MCF 10A (cell line): ENCODE data around the gene CREB3L2. TPM values are rescaled to one million over a fixed set of nuclear protein-coding genes. Genes with fewer than 3 reads are reported as not detected.
"Not testable (repeated sequence)": the region's sequence is repeated elsewhere in the genome, so short reads cannot be mapped to it uniquely, and the experiment has no call there.

ENCODE experiments used
- BruUV-seq: library from RNA; stranded (reverse); fragments of 400-500 nt; replicated peaks from 2 replicates; lab custom pipeline; 2021; lab: Mats Ljungman, UMichigan
- CTCF ChIA-PET: fragments of 300-600 bp; sonication (Branson Sonifier 250); formaldehyde crosslinking; extraction: SDS; loops from one replicate; lab custom pipeline; 2021; ENCODE audit warnings: antibody characterized with exemption, inconsistent platforms; lab: Yijun Ruan, JAX
- POLR2A ChIA-PET: fragments of 300-600, 350-650 bp; sonication (Branson Sonifier 250); formaldehyde crosslinking; extraction: SDS; loops from one replicate; lab custom pipeline; 2020; ENCODE audit warnings: antibody characterized with exemption, inconsistent platforms; lab: Yijun Ruan, JAX
- DNase-seq: peaks from one replicate; pipeline ENCODE4 v3.0.0-alpha.2; 2018; ENCODE audit not compliant: unreplicated experiment
- H3K27ac Mint-ChIP-seq: one replicate; pipeline ENCODE4 v1.8.0; 2022; ENCODE audit warnings: mild to moderate bottlenecking, low read depth, mixed read lengths; ENCODE audit not compliant: unreplicated experiment
- H3K27me3 Mint-ChIP-seq: one replicate; pipeline ENCODE4 v1.8.0; 2022; ENCODE audit warnings: mixed read lengths; ENCODE audit not compliant: insufficient read depth, unreplicated experiment
- H3K36me3 Mint-ChIP-seq: one replicate; pipeline ENCODE4 v1.8.0; 2022; ENCODE audit warnings: mild to moderate bottlenecking, moderate library complexity, mixed read lengths; ENCODE audit not compliant: insufficient read depth, unreplicated experiment
- H3K4me1 Mint-ChIP-seq: one replicate; pipeline ENCODE4 v1.8.0; 2022; ENCODE audit warnings: mixed read lengths; ENCODE audit not compliant: insufficient read depth, unreplicated experiment
- H3K4me3 Mint-ChIP-seq: one replicate; pipeline ENCODE4 v1.8.0; 2022; ENCODE audit warnings: mild to moderate bottlenecking, moderate library complexity, mixed read lengths; ENCODE audit not compliant: unreplicated experiment
- H3K9me3 Mint-ChIP-seq: one replicate; pipeline ENCODE4 v1.8.0; 2022; ENCODE audit warnings: mixed read lengths; ENCODE audit not compliant: unreplicated experiment
- CTCF ChIP-seq: fragments of 200-600 bp; IDR thresholded peaks from one replicate; pipeline ENCODE4 v1.8.0; 2022; ENCODE audit warnings: antibody characterized with exemption, mild to moderate bottlenecking; ENCODE audit not compliant: unreplicated experiment
- intact Hi-C: fragments of 100-400 bp; cut with micrococcal nuclease; formaldehyde crosslinking; loops from 2 replicates; pipeline ENCODE4 v1.14.1; 2022
- total RNA-seq: library from RNA; stranded (reverse); gene quantifications from 2 replicates; pipeline ENCODE4 v1.2.3, GENCODE V29; 2022

CREB3L2 gene
- total RNA-seq, 1 experiment from 2014 or later, result 74.2 TPM

DNA sequence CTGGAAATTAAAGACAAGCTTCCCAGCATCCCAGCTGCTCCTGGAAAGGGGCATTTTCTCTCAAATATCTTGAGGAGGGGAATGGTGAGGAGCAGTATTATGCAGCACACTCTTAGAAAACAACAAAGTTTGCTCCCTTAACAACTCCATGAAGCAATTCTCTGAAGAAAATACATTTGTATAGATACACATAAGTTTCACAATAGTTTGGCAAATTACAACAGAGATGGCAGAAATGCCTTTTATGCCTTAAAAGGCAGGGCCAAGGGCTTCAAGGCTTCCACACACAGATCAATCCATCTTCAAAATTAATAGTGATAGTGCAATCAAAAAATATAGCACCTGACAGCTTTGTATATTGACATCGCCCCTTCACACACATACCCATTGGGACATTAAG, 167.3 kb downstream of the CREB3L2 start:
- Mint-ChIP-seq H3K9me3 (no peaks in the 10 kb centered on the region), H3K27me3 (no peaks in the 10 kb centered on the region), H3K4me3 (no peak overlapping the region), H3K27ac (no peak overlapping the region), H3K36me3 (peaks cover 6% of the 10 kb centered on the region), H3K4me1 (no peaks in the 10 kb centered on the region)
- intact Hi-C loops, result no loop called here
- BruUV-seq, result no TSS peak
- no peak for TF ChIP-seq CTCF
- ChIA-PET CTCF (interaction anchor here (2.8 kb wide), 1 partner anchor 178 kb away, joined by 16 read pairs; no protein-coding TSS in a partner anchor), POLR2A (no interaction called here)
- no peak for DNase-seq

DNA sequence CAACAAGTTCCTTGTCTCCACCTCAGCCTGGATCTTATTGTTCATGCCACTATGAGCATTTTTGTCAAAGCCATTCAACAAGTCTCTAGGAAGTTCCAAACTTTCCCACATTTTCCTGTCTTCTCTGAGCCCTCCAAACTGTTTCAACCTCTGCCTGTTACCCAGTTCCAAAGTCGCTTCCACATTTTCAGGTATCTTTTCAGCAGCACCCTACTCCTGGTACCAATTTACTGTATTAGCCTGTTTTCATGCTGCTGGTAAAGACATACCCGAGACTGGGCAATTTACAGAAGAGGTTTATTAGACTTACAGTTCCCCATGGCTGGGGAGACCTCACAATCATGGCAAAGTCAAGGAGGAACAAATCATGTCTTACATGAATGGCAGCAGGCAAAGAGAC, 168.9 kb downstream of the CREB3L2 start:
- POLR2A ChIA-PET, DNase-seq, H3K4me1 Mint-ChIP-seq, H3K9me3 Mint-ChIP-seq, H3K27ac Mint-ChIP-seq, BruUV-seq, intact Hi-C loops, H3K27me3 Mint-ChIP-seq, H3K36me3 Mint-ChIP-seq, H3K4me3 Mint-ChIP-seq: not testable (repeated sequence)
- CTCF ChIA-PET, result interaction anchor here (0.9 kb wide), 1 partner anchor 22 kb away, joined by 5 read pairs; no protein-coding TSS in a partner anchor

GRCh38 chr7:137832382-137832781, 169.5 kb downstream of the CREB3L2 start:
- POLR2A ChIA-PET, result no interaction called here
- CTCF ChIA-PET, result no interaction called here
- BruUV-seq, result no TSS peak

DNA sequence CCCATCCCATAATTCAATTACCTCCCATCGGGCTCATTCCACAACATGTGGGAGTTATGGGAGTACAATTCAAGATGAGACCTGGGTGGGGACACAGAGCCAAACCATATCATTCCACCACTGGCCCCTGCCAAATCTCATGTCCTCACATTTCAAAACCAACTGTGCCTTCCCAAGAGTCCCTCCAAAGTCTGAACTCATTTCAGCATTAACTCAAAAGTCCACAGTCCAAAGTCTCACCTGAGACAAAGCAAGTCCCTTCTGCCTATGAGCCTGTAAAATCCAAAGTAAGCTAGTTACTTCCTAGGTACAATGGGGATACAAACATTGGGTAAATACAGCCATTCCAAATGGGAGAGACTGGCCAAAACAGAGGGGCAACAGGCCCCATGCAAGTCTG, 170.3 kb downstream of the CREB3L2 start:
- H3K27me3 Mint-ChIP-seq, intact Hi-C loops, H3K9me3 Mint-ChIP-seq, POLR2A ChIA-PET, H3K4me1 Mint-ChIP-seq, BruUV-seq, CTCF ChIA-PET, H3K27ac Mint-ChIP-seq, H3K36me3 Mint-ChIP-seq, H3K4me3 Mint-ChIP-seq, DNase-seq: not testable (repeated sequence)

More at GRCh38 chr7:137832382-137832781, 169.5 kb downstream of the CREB3L2 start:
- intact Hi-C loops, result no loop called here
- H3K4me3 Mint-ChIP-seq, result no peak overlapping the region
- TF ChIP-seq CTCF, result no peak
- no peaks in the 10 kb centered on the region for H3K27me3 Mint-ChIP-seq
- H3K9me3 Mint-ChIP-seq, result no peaks in the 10 kb centered on the region
- DNase-seq, result no peak
- peaks cover 6% of the 10 kb centered on the region for H3K36me3 Mint-ChIP-seq
- H3K27ac Mint-ChIP-seq, result no peak overlapping the region
- no peaks in the 10 kb centered on the region for H3K4me1 Mint-ChIP-seq

DNA sequence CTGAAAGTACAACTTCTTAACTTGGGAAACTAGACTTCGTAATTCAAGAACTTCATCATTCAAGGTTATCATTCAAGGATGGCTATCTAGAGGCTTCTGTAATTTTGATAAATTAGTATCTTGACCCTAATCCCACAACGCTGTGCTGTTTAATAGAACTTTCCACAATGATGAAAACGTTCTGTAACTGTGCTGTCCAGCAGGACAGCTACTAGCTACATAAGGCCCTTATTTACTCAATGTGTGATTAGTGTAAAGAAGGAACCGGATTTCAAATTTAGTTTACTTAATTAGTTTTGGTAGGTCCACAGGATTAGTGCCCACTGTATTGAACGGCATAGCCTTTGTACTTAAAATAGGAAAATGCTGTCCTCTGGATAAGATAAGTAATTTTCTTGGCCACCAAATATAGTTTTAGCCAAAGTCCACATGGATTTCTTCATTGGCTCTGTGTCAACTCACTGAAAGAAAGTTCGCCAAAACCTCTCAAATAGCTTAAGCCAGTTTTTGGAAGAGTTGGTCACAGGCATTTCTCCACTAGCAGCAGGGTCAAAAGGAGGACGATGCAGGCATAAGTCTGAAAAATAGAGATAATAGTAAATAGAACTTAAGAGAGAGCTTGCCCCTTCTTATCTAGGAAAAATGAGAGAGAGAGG, 172.4 kb downstream of the CREB3L2 start:
- Mint-ChIP-seq H3K9me3 (no peaks in the 10 kb centered on the region), H3K27ac (no peak overlapping the region), H3K4me1 (no peaks in the 10 kb centered on the region)

More for the DNA sequence above, 172.4 kb downstream of the CREB3L2 start:
- POLR2A ChIA-PET, result interaction anchor here (0.8 kb wide), 1 partner anchor 317 kb away, joined by 3 read pairs; no protein-coding TSS in a partner anchor
- CTCF ChIA-PET, result interaction anchor here (0.5 to 1.1 kb wide), 3 partner anchors 12 to 189 kb away, joined by 3 to 4 read pairs (median 3); no protein-coding TSS in a partner anchor
- BruUV-seq, result no TSS peak
- no peak for TF ChIP-seq CTCF
- intact Hi-C loops, result no loop called here
- H3K27me3 Mint-ChIP-seq, result no peaks in the 10 kb centered on the region
- H3K36me3 Mint-ChIP-seq, result no peaks in the 10 kb centered on the region
- no peak overlapping the region for H3K4me3 Mint-ChIP-seq
- no peak for DNase-seq
